Thoracic aorta (tissue), 2 donors: Measurements from ENCODE around the gene KCNB1. TPM values are rescaled to one million over a fixed set of nuclear protein-coding genes. Genes with fewer than 3 reads are reported as not detected.
A peak's percentile ranks its signal among the peaks of the same experiment; 100 is the strongest.

Experiments
- ATAC-seq: fragments of 150-250 bp; one replicate; pipeline ENCODE4 v1.8.0; 2017; ENCODE audit warnings: low read depth; ENCODE audit not compliant: insufficient number of reproducible peaks, low FRiP score
- DNase-seq: peaks from one replicate; pipeline ENCODE4 v3.0.0-alpha.2; 2020; ENCODE audit warnings: low spot score
- H3K27ac ChIP-seq, 2 donors: fragments of 200-600 bp; sonication (generic); 1 replicate in 1 of 2; 2 replicates in 1 of 2; pipeline ENCODE4 v1.5.1; 2016; ENCODE audit warnings: mild to moderate bottlenecking in 2 of 2, moderate library complexity in 2 of 2
- H3K27me3 ChIP-seq: fragments of 200-600 bp; sonication (generic); replicated peaks from 2 replicates; pipeline ENCODE4 v1.6.0; 2016; ENCODE audit warnings: mild to moderate bottlenecking; ENCODE audit not compliant: insufficient read depth
- H3K36me3 ChIP-seq: fragments of 200-600 bp; sonication (generic); one replicate; pipeline ENCODE4 v1.5.1; 2016
- H3K4me1 ChIP-seq, 2 donors: fragments of 200-600 bp; sonication (generic); 1 replicate in 1 of 2; 2 replicates in 1 of 2; pipeline versions ENCODE4 v1.5.1 to v1.6.0; 2016; ENCODE audit warnings: low read depth in 2 of 2, mild to moderate bottlenecking in 1 of 2; ENCODE audit not compliant: control insufficient read depth in 1 of 2
- H3K4me3 ChIP-seq: fragments of 200-600 bp; sonication (generic); 2 replicates; pipeline ENCODE4 v1.5.1; 2016; ENCODE audit warnings: mild to moderate bottlenecking
- H3K9me3 ChIP-seq: fragments of 200-600 bp; sonication (generic); 2 replicates; pipeline ENCODE4 v1.5.1; 2016
- CTCF ChIP-seq: fragments of 200-600 bp; sonication (generic); IDR thresholded peaks from one replicate; pipeline ENCODE4 v1.5.1; 2019; ENCODE audit warnings: antibody characterized with exemption
- total RNA-seq, 2 donors: library from RNA; depleted of rRNA; stranded (reverse); fragments of >200 nt; gene quantifications; one replicate each; pipeline versions ENCODE4 v1.1.0 to v1.2.3, GENCODE V29; 2016

Gene KCNB1
- total RNA-seq, 2 donors from 2014 or later = 1.4 to 2.3 TPM

- no peak for ATAC-seq
- Histone ChIP-seq H3K27me3 (no peaks in the 10 kb centered on the region), H3K27ac (no peak overlapping the region), H3K9me3 (no peaks in the 10 kb centered on the region), H3K4me1 (peaks cover under 1 to 20% of the 10 kb centered on the region in 2 donors), H3K36me3 (no peaks in the 10 kb centered on the region), H3K4me3 (no peak overlapping the region)
- TF ChIP-seq CTCF = no peak
- no peak for DNase-seq
Measured at GRCh38 chr20:49386848-49387580, 95.5 kb downstream of the KCNB1 start.

- Histone ChIP-seq H3K4me1 (peaks cover 3 to 26% of the 10 kb centered on the region in 2 donors), H3K27me3 (no peaks in the 10 kb centered on the region), H3K4me3 (no peak overlapping the region), H3K36me3 (no peaks in the 10 kb centered on the region), H3K27ac (no peak overlapping the region), H3K9me3 (no peaks in the 10 kb centered on the region)
- no peak for TF ChIP-seq CTCF
- DNase-seq (no peak), ATAC-seq (no peak)
Measured at GRCh38 chr20:49385465-49385864, 97.0 kb downstream of the KCNB1 start.

GRCh38 chr20:49384437-49385434 lies 97.7 kb downstream of the KCNB1 start:
- ATAC-seq (no peak), DNase-seq (peak; percentile 17)
- Histone ChIP-seq H3K4me3 (no peak overlapping the region), H3K36me3 (no peaks in the 10 kb centered on the region), H3K27me3 (no peaks in the 10 kb centered on the region), H3K9me3 (no peaks in the 10 kb centered on the region), H3K27ac (no peak overlapping the region), H3K4me1 (peaks cover 3 to 31% of the 10 kb centered on the region in 2 donors)
- TF ChIP-seq CTCF = peak; percentile 66

GRCh38 chr20:49381558-49382493 lies 100.6 kb downstream of the KCNB1 start:
- no peak for TF ChIP-seq CTCF
- Histone ChIP-seq H3K27me3 (no peaks in the 10 kb centered on the region), H3K27ac (peak overlapping the region in 1 of 2 donors; percentile 14), H3K4me3 (no peak overlapping the region), H3K9me3 (no peaks in the 10 kb centered on the region), H3K4me1 (peaks cover 3 to 24% of the 10 kb centered on the region in 2 donors), H3K36me3 (no peaks in the 10 kb centered on the region)
- ATAC-seq (peak; percentile 64), DNase-seq (peak; percentile 31)
